Measurements from ENCODE around the gene LMNA.

Gene LMNA

DNA sequence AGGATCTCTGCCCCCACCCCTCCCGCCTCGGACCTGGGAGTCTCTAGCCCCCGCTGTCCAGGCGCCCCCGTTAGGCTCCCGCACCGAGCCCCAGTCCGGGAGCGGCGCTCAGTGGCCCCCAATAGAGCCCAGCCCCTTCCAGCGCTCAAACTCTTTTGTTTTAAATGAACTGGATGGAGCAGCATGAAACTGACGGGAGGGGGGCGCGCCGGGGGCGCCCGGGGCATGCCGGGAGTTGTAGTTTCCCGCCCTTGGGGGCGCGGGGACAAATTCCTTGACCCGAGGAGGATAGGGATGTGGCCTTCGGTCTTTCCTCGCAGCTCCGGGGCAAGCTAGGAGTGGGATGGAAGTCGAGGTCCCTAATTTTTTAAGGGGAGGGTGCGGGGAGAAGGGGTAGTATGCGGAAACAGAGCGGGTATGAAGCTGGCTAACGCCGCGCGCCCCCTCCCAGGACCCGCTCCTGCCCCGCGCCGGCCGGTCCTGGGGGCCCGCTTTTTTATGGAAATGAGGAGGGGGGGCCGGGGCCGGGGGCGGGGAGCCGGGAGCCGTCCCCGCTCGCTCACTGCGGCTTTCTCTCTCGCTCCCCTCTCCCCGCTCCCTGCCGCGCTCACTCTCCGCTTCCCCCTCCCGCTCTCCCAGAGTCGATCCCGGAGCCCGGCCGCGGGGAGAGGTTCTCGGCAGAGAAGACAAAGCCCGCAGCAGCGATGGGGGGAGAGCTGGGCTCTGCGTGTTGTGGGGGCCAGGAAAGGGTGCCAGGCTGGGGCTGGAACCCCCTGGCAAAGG lies 32.0 kb upstream of the LMNA start, which contains the start of gene MEX3A:
Gene MEX3A, minus strand, starts transcription at position 157 of the 783 bp plus-strand sequence. CDS start 467 bp downstream, outside the sequence.
- peak; percentile 65 for DNase-seq

DNA sequence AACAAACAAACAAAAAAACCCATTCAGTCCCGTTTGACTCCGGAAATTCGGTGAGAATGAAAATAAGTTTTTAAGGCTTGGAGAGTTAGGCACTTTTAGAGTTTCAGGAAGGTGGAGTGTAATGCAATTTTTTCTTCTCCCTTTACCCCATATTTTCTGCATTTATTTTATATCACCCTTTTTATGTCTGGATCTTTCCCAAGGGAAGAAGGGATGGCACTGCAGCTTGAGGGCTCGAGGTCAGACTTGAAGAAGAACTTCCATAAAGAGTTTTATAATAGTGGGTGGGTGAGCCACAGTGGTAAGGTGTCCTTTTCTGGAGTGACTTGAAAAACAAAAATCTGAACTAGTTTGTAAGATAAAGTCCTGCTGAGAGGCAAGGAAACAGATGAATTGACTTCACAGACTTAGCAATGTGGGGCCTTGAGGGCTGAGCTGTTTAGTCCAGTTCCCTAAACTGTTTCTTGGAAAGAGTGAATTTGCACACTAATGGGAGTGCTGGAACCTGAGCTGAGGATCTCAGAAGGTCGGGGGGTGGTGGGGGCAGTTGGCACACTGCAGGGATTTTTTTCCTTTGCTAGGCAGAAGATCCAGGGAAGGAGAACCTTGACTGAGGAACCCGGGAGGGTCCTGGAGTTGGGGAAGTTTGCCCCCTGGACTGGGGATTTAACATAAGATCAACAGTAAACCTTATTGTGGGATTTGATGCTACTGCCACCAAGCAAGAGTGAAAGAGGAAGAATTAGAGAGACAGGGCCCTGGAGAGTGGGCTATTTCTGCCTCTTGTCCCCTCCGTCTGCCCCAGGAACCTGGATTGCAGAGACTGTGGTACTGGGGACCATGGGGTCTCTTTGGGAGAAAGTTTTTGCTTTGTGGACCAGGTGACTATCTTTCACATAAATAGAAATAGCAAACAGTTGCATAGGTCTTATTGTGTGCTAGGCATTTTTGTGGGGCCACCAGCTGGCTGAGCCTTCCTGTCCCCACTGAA lies 30.4 kb upstream of the LMNA start:
- DNase-seq: no peak

DNA sequence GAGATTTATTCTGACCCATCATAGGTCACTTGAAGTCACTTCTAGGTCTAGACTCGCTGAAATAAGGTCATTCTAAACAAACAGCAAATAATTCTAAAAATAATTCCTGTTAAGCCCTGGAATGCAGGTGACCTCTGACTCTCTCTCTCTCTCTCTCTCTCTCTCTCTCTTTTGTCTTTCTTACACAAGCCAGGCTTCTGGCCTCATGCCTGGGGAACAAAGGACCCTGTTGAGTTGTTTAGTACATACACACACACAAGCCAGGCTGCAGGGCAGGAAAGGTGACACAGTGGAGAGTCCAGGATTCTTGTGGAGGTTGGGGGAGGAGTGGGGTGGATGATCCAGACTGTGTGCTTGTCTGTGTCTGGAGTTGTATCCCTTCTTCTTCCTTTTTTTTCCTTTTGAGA lies 28.3 kb upstream of the LMNA start:
- DNase-seq: no peak

DNA sequence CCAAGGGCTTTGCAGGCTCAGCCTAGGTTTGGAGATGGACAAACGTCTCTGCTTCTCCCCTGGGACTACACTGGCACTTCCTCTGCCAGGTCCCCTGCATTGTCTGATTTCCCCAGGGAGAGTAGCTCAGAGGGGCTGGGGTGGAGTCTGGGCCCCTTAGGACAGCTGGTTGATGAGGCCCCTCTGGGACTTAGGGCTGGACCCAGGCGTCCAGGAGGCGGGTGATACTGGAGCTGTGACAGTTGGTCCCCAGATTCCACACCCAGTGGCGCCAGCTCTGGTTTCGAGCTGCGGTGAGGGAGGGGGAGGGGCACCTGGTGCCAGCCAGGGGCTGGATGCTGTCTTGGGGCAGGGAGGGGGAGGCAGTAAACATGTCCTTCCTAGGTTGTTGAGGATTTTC lies 24.8 kb upstream of the LMNA start:
- no peak for DNase-seq

DNA sequence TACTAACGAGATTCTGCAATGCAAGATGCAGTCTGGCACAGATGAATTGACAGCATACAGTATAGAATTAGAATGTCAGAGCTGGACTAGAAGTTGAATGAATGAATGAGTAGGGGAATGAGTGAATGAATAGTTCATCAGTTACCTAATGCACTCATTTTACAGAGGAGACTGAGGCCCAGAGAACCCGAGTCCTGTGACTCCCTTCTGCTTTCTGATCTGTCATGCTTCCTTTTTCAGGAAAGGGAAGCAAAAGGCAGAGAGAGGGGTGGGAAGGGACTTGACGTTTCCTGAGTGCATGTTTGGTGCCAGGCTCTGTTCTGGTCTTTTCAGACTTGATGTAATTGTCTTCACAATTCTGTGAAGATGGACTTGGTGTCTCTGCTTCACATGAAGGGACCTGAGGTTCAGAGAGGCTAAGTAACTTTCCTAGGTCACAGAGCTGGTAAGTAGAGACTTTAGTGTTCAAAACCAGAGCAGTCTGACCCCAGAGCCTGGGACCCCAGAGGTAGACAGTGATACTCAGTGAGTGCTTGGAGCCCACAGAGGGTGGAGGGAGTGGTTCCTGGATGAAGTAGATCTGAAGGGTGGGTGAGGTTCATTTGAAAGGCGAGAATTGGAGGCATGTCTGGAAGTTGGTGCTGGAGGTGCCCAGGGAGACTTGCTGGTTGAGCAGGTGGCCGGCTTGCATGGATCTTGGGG lies 24.2 kb upstream of the LMNA start:
- no peak for DNase-seq

DNA sequence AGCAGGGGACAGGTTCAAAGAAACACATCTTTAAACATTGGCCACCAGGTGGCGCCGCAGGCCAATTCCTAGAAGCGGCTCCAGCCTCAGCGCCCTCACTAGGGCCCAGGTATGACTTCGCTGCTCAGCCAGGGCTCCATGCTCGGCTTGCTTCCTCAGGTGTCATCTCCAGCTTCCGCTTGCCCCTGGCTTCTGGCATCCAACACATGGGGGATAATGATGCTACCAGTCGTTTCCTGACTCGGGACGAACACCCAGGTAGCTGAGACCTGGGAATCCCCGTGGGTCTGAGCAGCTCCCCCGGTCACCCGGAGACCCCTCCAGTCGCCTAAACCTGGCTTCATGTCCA lies 23.7 kb upstream of the LMNA start:
- DNase-seq: peak; percentile 89

DNA sequence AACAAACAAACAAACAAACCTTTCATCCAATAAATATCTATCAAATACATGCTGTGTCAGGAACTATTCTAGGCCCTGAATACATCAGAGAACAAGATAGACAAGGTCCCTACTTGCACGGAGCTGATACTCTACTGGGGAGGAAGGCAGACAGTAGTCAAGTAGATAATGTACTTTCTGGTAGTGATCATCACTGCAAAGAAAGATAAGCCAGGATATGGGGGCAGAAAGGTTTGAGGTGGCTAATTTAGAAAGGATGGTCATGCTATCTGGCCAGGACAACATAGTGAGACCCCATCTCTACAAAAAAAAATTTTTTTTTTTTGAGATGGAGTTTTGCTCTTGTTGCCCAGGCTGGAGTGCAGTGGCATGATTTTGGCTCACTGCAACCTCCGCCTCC lies 22.9 kb upstream of the LMNA start:
- DNase-seq: no peak

DNA sequence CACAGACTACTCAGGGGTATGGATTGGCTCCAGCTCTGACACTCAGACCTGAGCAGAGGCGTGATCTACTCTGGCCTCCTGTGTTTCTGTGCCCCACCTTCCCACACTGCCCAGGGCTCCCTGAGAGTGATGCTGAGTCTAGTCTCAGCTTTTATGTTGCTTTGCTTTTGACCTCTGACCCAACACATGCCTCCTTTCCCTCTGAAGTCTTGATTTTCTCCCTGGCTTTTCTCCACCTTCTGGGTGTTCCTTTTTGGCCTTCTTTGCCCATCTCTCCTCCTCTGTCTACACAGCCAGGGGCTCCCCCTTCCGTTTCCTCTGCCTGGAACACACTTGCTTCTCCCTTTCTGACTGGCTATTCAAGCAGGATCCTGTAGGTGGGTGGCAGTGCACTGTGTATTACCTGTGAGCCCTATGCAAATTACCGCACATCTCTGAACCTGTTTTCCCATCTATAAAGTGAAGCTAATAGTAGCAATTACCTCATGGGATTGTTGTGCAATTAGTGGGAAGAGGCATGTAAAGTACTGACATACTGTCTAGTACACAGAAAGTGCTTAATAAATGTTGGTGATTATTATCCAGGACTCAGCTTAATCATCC lies 18.5 kb upstream of the LMNA start:
- DNase-seq: no peak

DNA sequence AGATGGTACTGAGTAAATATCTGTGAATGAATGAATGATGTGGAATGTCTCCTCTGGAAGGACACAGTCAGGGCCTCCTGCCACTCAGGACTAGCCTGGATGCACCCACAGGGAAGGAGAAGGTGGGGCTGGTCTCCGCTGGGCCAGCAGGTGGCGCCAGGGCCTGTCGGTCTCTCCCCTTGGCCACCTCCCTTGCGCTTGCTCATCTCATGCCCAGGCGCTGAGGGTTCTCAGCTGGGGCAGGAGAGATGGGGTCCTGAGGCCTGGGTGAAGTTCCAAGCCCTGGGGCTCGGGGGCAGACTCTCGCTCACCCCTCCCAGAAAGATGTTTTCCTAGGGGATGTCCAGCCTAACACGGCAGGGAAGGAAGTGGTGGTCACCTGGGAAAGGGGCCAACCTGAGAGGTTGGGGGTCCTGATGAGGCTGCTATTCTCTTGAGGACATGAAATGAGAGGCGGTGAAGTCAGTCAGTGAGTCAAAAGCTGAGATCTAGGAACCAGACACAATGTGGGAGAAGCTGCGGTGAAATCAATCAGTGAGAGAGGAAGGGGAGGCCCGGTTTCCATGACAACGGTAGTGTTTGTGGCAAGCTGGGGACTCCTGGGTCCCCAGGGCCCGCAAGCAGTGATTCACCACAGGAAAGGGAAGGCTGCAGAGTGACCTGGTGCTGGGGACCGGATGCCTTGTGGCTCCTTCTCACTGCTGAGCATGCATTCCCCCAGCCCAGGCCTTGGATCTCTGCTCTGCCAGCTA lies 17.7 kb upstream of the LMNA start:
- peak; percentile 91 for DNase-seq

DNA sequence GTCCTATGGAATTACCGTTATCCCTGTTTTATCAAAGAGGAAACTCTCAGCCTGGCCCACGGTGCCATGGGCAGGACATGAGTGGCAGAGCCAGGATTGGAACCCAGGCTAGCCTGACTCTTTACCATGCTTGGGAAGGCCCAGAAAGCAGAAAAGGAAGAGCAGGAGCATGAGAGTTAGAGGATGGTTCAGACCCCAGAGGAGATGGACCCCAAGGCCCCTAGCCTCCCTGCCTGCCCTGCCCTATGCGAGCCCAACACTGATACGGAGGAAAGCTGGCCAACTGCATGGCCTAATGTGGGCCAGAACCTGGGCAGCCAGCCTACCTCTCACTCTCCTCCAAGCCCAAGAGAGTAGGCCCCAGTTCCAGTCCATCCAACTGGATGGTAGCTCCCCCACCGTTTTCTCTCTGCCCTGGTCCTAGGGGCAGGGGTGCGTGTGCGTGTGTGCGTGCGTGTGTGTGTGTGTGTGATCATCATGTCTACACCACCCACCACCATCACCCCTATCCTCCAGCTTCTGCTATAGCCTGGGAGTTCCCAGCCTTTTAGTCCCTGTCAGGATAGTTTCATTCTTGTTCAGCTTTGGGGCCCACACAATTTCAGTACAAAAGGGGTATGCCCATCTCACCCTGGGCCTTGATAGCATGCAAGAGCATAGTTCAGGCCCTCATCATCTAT lies 16.9 kb upstream of the LMNA start:
- DNase-seq: peak; percentile 68

DNA sequence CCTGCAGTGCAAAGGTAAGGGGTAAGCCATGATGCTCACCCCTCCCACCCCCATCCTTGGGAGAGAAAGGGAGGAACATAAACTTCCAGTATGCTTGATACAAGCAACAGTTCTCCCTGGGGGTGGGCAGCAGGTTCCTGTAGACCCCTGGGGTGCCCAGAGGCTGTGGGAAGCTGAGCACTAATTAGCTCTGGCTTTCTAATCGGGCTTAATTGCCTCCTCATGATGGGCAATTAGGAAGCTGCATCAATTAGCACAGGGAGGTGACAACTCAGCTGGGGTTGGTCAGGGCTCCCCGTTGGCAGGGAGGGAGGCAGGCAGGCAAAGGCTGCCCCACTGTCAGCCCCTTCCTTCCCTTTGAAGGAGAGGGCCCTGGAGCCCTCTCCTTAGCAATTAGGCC lies 15.7 kb upstream of the LMNA start:
- no peak for DNase-seq

DNA sequence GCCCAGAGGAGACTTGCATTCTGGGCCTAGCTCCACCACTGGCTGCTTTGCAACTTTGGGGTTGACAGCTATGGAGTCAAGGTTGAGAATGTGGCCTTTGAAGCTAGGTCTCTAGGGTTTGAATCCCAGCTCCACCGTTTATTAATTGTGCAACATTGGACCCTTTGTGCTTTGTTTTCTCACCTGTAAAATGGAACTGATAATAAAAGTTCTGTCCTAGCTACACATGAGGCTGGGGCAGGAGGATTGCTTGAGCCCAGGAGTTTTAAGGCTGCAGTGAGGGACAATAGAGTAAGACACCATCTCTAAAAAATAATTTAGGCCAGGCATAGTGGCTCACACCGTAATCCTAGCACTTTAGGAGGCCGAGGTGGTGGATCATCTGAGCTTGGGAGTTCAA lies 15.2 kb upstream of the LMNA start:
- DNase-seq: no peak

DNA sequence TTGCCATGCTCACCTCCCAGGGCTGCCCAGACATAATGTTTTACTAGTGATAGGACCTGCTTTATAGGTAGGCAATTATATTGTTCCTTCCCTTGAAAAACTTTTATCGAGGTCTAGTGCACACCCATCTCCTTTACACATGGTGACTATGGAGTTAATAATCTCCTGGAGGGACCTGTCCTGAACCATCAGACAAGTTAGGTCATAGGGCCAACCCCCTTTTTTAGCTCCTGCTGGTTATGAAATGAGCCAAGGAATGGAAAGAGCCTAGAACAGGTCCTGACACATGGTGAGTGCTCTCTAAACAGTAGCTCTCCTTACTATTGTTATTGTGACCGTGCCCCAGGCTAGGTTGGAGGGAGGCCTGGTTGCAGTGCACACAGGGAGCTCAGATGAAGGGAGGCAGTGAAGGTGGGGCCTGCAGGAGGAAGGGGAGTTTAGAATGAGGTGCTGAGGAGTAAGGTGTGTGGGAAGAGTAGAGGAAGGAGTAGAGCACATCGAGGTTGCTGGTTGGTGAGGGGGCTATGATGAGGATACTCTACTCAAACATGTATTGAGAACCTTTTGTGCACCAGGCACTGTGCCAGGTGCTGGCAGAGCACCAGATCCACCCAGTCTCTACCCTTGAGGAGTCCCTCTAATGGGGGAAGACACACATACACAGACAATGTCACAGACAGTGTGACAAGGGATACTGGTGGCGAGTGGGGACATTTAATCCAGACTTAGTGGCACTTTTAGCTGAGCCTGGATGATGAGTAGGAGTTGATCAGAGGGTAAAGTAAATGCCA lies 14.1 kb upstream of the LMNA start:
- DNase-seq: no peak

DNA sequence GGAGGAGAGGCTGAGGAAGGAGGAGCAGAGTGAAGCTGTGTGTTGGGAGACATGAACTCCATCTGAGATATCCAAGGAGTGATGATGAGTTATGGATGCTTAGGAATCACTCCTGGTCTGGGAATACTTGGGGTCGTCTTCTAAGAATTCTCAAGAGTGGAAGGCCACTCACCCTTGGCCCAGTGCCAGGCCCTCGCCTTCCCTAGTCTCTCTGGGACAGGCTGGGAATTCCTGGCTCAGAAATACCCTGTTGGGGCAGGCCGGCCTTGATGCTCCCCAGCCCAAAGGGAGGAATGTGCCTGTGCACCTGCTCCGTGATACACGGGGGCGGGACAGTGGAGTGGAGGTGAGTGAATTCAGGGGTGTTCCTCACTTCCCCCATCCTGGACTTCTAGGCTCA lies 12.6 kb upstream of the LMNA start:
- DNase-seq: no peak

DNA sequence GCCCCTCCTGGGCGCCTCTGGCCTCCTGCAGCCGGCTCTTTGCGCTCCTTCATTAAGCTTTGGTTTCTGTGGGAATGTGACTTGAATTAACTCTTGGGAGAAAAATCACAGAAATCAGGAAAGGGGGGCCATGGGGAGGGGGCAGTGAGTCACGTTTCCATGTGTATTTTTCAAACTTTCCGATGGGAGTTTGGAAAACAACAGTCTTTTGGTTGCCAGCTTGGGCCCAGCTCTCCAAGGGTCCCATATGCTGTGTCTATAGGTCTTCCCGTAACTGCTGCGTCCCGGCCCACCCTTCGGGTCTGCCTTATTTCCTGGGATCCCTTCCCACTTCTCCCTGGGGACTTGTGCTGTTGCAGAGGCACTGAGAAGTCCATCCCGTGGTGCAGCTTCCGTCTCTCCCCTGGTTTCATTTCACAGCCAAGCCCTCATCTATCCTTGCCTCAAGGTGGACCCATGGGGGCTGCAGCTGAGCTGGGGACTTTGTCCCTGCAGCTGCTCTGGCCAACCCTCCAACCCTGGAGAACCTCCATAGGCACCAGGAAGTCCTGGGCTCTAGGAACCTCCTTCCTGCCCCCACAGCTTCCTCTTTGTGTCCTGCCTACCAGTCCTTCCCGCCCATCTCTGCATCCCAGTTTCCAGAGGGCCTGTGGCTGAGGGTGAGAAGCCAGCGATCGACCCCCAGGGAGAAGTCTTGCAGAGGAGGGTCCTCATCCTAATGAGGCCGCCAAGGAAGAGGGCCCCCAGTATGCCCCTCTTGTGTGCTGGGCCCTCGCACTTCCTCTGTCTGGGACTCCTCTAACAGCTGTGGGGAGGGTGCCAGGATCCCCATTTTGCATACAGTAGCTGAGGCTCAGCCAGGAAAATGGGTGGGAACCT lies 11.6 kb upstream of the LMNA start:
- no peak for DNase-seq

DNA sequence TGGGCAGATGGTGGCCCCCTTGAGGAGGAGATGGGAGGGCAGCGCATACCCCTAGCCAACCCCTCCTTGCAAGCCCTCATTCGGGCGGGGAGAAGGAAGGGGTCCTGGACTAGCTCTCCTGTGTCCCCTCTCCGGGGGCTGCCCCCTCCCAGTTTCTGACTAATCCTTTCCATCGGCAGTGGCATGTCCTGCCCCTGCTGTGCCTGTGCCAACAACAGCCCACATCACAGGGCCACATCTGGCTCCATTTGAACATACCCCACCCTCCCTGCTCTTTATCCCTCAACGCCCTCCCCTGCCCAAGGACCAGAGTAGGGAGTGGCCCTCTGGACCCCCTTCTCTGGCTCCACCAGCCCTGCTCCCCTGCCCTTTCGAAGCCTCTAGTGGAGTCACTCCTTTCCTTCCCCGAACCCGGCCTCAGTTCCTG lies 11.0 kb upstream of the LMNA start:
- DNase-seq: peak; percentile 61

DNA sequence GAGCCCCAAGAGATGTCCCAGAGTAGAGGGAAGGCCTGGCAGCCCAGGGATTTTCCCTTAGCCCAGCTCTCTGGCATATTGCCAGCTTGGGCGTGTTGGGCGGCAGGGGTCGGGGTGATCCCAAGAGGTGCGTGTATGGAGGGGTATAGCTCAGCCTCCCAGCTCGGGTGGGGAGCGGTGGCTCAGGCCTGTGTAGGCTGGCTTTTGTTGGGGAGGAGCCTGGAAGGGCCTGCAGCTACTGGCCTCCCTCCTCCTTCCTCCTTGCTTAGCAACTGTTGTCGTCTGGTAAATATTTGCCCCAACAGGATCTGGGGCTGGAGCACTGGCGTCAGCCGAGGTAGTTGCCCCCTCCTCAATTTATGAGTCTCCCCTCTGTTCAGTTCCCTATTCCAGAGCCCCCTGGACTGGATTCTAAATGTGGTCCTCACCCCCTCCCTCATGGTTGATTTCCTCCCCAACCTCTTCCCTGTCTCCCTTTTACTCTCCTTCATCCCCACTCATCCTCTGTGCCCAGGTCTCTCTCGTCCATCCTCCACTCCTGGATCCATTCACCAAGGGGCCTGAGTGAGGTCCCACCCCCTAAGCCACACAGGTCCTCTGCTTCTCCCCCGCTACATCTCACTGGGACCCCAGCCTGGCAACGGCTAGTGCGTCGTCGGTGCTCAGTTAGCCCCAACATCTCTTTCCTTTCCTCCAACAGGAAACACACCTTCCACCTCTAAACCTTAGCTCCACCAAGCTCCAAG lies 10.3 kb upstream of the LMNA start:
- peak; percentile 66 for DNase-seq

All from activated naive CD4-positive, alpha-beta T cell treated with Interleukin-2 at 50 U/mL for 16 hours (primary cell).